SKM-1 treated with dmso at 0.1 percent for 144 hours (cell line): ENCODE measurements around the gene CXCR5.
"Not testable (repeated sequence)": the region's sequence is repeated elsewhere in the genome, so short reads cannot be mapped to it uniquely, and the experiment has no call there.

Experiments used
- DNase-seq: peaks from one replicate; lab custom pipeline; 2025; ENCODE audit not compliant: unreplicated experiment; lab: John Stamatoyannopoulos, UW

The CXCR5 gene

GRCh38 chr11:118883368-118884071 lies at the start of gene CXCR5:
Gene CXCR5, plus strand, starts transcription at chr11:118883892. Its CDS starts 50 bp downstream, at chr11:118883942.
- DNase-seq: no peak

GRCh38 chr11:118834427-118835028 lies 49.2 kb upstream of the CXCR5 start:
- DNase-seq: peak; percentile 29

- DNase-seq: no peak
Observed at GRCh38 chr11:118837868-118838267, 45.8 kb upstream of the CXCR5 start.

- DNase-seq: peak; percentile 92
Observed at GRCh38 chr11:118838905-118839553, 44.7 kb upstream of the CXCR5 start.

GRCh38 chr11:118841469-118842242 lies 42.0 kb upstream of the CXCR5 start:
- no peak for DNase-seq

- DNase-seq: no peak
Observed at GRCh38 chr11:118842369-118842768, 41.3 kb upstream of the CXCR5 start.

- DNase-seq: not testable (repeated sequence)
Observed at GRCh38 chr11:118842843-118843242, 40.8 kb upstream of the CXCR5 start.

- no peak for DNase-seq
Observed at GRCh38 chr11:118843565-118843964, 40.1 kb upstream of the CXCR5 start.

- peak; percentile 37 for DNase-seq
Observed at GRCh38 chr11:118845369-118845768, 38.3 kb upstream of the CXCR5 start.

- DNase-seq: no peak
Observed at GRCh38 chr11:118846181-118846935, 37.3 kb upstream of the CXCR5 start.

- DNase-seq: no peak
Observed at GRCh38 chr11:118849825-118850224, 33.9 kb upstream of the CXCR5 start.

- DNase-seq: no peak
Observed at GRCh38 chr11:118851970-118852369, 31.7 kb upstream of the CXCR5 start.

- DNase-seq: no peak
Observed at GRCh38 chr11:118853678-118854077, 30.0 kb upstream of the CXCR5 start.

- DNase-seq: peak; percentile 42
Observed at GRCh38 chr11:118856314-118856713, 27.4 kb upstream of the CXCR5 start.

GRCh38 chr11:118857385-118857784 lies 26.3 kb upstream of the CXCR5 start:
- no peak for DNase-seq

GRCh38 chr11:118859973-118860372 lies 23.7 kb upstream of the CXCR5 start:
- DNase-seq: no peak

- DNase-seq: no peak
Observed at GRCh38 chr11:118868659-118869058, 15.0 kb upstream of the CXCR5 start.

GRCh38 chr11:118870396-118871343 lies 13.0 kb upstream of the CXCR5 start:
- peak; percentile 47 for DNase-seq

- no peak for DNase-seq
Observed at GRCh38 chr11:118872403-118872821, 11.3 kb upstream of the CXCR5 start.

- no peak for DNase-seq
Observed at GRCh38 chr11:118873804-118874203, 9.9 kb upstream of the CXCR5 start.
